Choroid plexus epithelial cell (primary cell): ENCODE data around the gene TRA2A.
A peak's percentile ranks its signal among the peaks of the same experiment; 100 is the strongest.
"Not testable (repeated sequence)": the region's sequence is repeated elsewhere in the genome, so short reads cannot be mapped to it uniquely, and the experiment has no call there.

Experiments used
- DNase-seq: peaks from one replicate; pipeline ENCODE4 v3.0.0-alpha.2; 2010; ENCODE audit warnings: low read depth
- H3K4me3 ChIP-seq: 2 replicates; pipeline ENCODE4 v1.5.1; 2011; ENCODE audit warnings: low read depth, mild to moderate bottlenecking, control low read depth, low read length, moderate library complexity
- TF ChIP-seq, protein P1 (sequence below): conservative IDR thresholded peaks from 2 replicates; pipeline ENCODE4 v1.5.1; 2011; ENCODE audit warnings: low read depth, mild to moderate bottlenecking, control low read depth, inconsistent platforms, low read length, moderate library complexity

TRA2A gene

GRCh38 chr7:23531050-23531793 is 559 bp downstream of the TRA2A start:
- H3K4me3 ChIP-seq, result peak overlapping the region; percentile 96
- peak; percentile 74 for DNase-seq
- TF ChIP-seq, protein P1, sequence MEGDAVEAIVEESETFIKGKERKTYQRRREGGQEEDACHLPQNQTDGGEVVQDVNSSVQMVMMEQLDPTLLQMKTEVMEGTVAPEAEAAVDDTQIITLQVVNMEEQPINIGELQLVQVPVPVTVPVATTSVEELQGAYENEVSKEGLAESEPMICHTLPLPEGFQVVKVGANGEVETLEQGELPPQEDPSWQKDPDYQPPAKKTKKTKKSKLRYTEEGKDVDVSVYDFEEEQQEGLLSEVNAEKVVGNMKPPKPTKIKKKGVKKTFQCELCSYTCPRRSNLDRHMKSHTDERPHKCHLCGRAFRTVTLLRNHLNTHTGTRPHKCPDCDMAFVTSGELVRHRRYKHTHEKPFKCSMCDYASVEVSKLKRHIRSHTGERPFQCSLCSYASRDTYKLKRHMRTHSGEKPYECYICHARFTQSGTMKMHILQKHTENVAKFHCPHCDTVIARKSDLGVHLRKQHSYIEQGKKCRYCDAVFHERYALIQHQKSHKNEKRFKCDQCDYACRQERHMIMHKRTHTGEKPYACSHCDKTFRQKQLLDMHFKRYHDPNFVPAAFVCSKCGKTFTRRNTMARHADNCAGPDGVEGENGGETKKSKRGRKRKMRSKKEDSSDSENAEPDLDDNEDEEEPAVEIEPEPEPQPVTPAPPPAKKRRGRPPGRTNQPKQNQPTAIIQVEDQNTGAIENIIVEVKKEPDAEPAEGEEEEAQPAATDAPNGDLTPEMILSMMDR, result no peak

DNA sequence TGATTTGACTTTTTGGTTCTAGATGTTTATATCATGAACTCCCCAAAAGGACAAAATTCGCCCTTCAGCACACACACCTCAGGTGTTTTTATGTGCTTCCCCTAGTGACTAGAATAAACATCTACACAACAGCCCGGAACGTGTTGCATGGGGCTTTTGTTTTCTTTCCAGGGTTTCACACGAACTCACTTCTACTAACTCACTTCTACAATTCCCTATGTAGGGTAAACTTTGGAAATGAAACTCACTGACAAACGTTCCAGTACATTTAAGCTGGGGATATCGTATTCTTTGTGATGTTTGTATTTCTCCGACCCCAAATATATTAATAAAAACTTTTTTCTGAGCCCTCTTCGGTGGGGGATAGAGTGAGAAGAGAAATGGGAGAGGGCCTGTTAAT is 1.4 kb downstream of the TRA2A start:
- TF ChIP-seq, protein P1, result peak; percentile 23
- DNase-seq, result peak; percentile 57
- H3K4me3 ChIP-seq, result peak overlapping the region; percentile 96

- TF ChIP-seq, protein P1, result no peak
- DNase-seq, result no peak
- H3K4me3 ChIP-seq, result peak overlapping the region; percentile 96
Measured at GRCh38 chr7:23529262-23529859, 2.4 kb downstream of the TRA2A start.

DNA sequence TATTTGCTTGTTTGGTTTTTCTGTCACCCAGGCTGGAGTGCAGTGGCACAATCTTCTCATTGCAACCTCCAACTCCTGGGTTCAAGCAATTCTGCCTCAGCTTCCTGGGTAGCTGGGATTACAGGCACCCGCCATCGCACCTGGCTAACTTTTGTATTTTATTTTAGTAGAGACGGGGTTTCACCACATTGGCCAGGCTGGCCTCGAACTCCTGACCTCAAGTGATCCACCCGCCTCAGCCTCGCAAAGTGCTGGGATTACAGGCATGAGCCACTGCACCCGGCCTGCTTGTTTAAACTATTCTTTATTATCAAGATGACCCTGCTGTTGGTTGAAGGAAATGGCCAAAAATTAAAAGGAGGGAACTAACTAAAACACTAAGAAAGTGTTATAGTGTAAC is 6.2 kb downstream of the TRA2A start:
- not testable (repeated sequence) for DNase-seq, H3K4me3 ChIP-seq

DNA sequence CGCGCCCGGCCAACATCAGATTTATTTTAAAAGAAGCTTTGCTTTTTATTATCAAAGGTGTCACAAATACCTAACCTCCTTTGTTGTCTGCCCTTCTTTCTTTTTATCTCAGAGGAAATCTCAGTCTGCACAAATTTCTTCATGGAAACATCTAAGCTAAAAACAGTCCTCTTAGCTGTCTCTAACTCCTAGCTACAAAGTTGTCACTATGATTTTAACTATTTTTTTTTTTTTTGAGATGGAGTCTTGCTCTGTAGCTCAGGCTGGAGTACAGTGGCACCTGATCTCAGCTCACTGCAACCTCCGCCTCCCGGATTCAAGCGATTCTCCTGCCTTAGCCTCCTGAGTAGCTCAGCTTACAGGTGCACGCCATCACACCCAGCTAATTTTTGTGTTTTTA is 7.3 kb downstream of the TRA2A start:
- H3K4me3 ChIP-seq, result no peak overlapping the region
- DNase-seq, result no peak
- TF ChIP-seq, protein P1, result no peak

- DNase-seq, result no peak
- TF ChIP-seq, protein P1, result no peak
- H3K4me3 ChIP-seq, result no peak overlapping the region
Measured at GRCh38 chr7:23523486-23524075, 8.2 kb downstream of the TRA2A start.

- DNase-seq, result no peak
- TF ChIP-seq, protein P1, result peak; percentile 35
- no peak overlapping the region for H3K4me3 ChIP-seq
Measured at GRCh38 chr7:23520582-23520981, 11.2 kb downstream of the TRA2A start.
